PC-3 (cell line): ENCODE measurements around the gene SEMA3A. TPM values are rescaled to one million over a fixed set of nuclear protein-coding genes. Genes with fewer than 3 reads are reported as not detected.
A peak's percentile ranks its signal among the peaks of the same experiment; 100 is the strongest.

ENCODE experiments used
- ATAC-seq: fragments of 200-7000 bp; cut with Tn5 transposase; 2 replicates; pipeline ENCODE4 v1.9.1; 2020; ENCODE audit warnings: mild to moderate bottlenecking, moderate library complexity
- BruUV-seq: library from RNA; stranded (reverse); fragments of 400-500 nt; replicated peaks from 2 replicates; lab custom pipeline; 2021; lab: Mats Ljungman, UMichigan
- CTCF ChIA-PET: fragments of 300-600 bp; sonication (Branson Sonifier 250); formaldehyde crosslinking; loops from one replicate; lab custom pipeline; 2022; ENCODE audit warnings: antibody characterized with exemption; lab: Charles Lee
- POLR2A ChIA-PET: fragments of 300-600 bp; sonication (Branson Sonifier 250); formaldehyde crosslinking; loops from one replicate; lab custom pipeline; 2022; ENCODE audit warnings: antibody characterized with exemption; ENCODE audit not compliant: unreplicated experiment; lab: Charles Lee
- DNase-seq: peaks from one replicate; pipeline ENCODE4 v3.0.0-alpha.2; 2015
- H2AFZ ChIP-seq: fragments of 300-600 bp; sonication (generic); 2 replicates; pipeline ENCODE4 v1.6.0; 2016; ENCODE audit warnings: antibody characterized with exemption, low read length
- H3F3A ChIP-seq: fragments of 300-600 bp; sonication (generic); one replicate; pipeline ENCODE4 v1.6.0; 2017; ENCODE audit warnings: antibody characterized with exemption, low read length, control low read depth, mild to moderate bottlenecking; ENCODE audit not compliant: unreplicated experiment
- H3K27ac ChIP-seq: fragments of 300-600 bp; sonication (generic); 2 replicates; pipeline ENCODE4 v1.5.1; 2016; ENCODE audit warnings: mild to moderate bottlenecking, low read length
- H3K27me3 ChIP-seq: fragments of 300-600 bp; sonication (generic); 2 replicates; pipeline ENCODE4 v1.6.1; 2016; ENCODE audit warnings: low read length, mixed read lengths
- H3K36me3 ChIP-seq: fragments of 300-600 bp; sonication (generic); 2 replicates; pipeline ENCODE4 v1.6.1; 2016; ENCODE audit warnings: low read depth, mixed run types, low read length, mixed read lengths
- H3K4me1 ChIP-seq: fragments of 300-600 bp; sonication (generic); 2 replicates; pipeline ENCODE4 v1.5.1; 2016; ENCODE audit warnings: low read length; ENCODE audit not compliant: insufficient read depth
- H3K4me2 ChIP-seq: fragments of 300-600 bp; sonication (generic); 2 replicates; pipeline ENCODE4 v1.6.0; 2016; ENCODE audit warnings: low read length
- H3K4me3 ChIP-seq: fragments of 300-600 bp; sonication (generic); 2 replicates; pipeline ENCODE4 v1.5.1; 2016; ENCODE audit warnings: mild to moderate bottlenecking, low read length, mixed read lengths
- H3K79me2 ChIP-seq: fragments of 300-600 bp; sonication (generic); 2 replicates; pipeline ENCODE4 v1.6.1; 2017; ENCODE audit warnings: low read length, mixed read lengths
- H3K9ac ChIP-seq: fragments of 300-600 bp; sonication (generic); 2 replicates; pipeline ENCODE4 v1.6.0; 2016; ENCODE audit warnings: mild to moderate bottlenecking, low read length
- H3K9me2 ChIP-seq: fragments of 300-600 bp; sonication (generic); replicated peaks from 2 replicates; pipeline ENCODE4 v1.6.1; 2016; ENCODE audit warnings: mixed run types, low read length, mixed read lengths
- H3K9me3 ChIP-seq: fragments of 300-600 bp; sonication (generic); 2 replicates; pipeline ENCODE4 v1.6.1; 2016; ENCODE audit warnings: low read length, mixed read lengths
- H4K20me1 ChIP-seq: fragments of 300-600 bp; sonication (generic); 2 replicates; pipeline ENCODE4 v1.6.1; 2016; ENCODE audit warnings: low read length, mixed read lengths
- EZH2 ChIP-seq: fragments of 300-600 bp; sonication (generic); IDR thresholded peaks from one replicate; pipeline ENCODE4 v1.6.1; 2017; ENCODE audit warnings: antibody characterized with exemption, mild to moderate bottlenecking, low read length; ENCODE audit not compliant: unreplicated experiment
- EZH2phosphoT487 ChIP-seq: fragments of 300-600 bp; sonication (generic); IDR thresholded peaks from 2 replicates; pipeline ENCODE4 v1.6.1; 2018; ENCODE audit warnings: mild to moderate bottlenecking, antibody characterized with exemption, low read length, borderline replicate concordance
- intact Hi-C: fragments of 100-400 bp; cut with micrococcal nuclease; formaldehyde crosslinking; loops from 2 replicates; pipeline ENCODE4 v1.9.0; 2023
- total RNA-seq: library from RNA; depleted of rRNA; stranded (reverse); fragments of >200 nt; gene quantifications from 2 replicates; pipeline ENCODE4 v1.2.3, GENCODE V29; 2014
- TF ChIP-seq, protein P1 (sequence below): fragments of 300-600 bp; sonication (generic); conservative IDR thresholded peaks from 2 replicates; pipeline ENCODE4 v1.5.1; 2017; ENCODE audit warnings: antibody characterized with exemption, low read depth, mild to moderate bottlenecking, low read length

SEMA3A gene
- total RNA-seq, 1 experiment from 2014 or later, result 16.9 TPM

DNA sequence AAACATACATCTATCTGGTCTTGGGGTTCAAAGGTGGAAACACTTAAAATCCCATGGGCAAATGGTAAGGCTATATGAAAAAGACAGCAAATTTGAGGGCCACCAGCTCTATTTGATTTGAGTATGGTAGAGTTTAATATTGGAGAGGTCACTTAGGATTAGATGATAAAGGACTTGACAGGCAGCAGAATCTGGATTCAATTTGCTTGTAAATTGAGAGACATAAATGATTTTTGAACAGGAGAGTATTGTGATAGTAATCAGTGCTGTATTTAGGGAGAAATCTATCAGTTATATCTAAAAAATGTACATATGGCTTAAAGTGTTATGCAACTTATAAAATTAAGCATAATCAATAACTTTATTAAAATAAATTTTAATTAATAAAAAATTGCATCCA lies 155.2 kb downstream of the SEMA3A start:
- BruUV-seq, result no TSS peak
- TF ChIP-seq EZH2 (no peak), EZH2phosphoT487 (no peak)
- TF ChIP-seq, protein P1, sequence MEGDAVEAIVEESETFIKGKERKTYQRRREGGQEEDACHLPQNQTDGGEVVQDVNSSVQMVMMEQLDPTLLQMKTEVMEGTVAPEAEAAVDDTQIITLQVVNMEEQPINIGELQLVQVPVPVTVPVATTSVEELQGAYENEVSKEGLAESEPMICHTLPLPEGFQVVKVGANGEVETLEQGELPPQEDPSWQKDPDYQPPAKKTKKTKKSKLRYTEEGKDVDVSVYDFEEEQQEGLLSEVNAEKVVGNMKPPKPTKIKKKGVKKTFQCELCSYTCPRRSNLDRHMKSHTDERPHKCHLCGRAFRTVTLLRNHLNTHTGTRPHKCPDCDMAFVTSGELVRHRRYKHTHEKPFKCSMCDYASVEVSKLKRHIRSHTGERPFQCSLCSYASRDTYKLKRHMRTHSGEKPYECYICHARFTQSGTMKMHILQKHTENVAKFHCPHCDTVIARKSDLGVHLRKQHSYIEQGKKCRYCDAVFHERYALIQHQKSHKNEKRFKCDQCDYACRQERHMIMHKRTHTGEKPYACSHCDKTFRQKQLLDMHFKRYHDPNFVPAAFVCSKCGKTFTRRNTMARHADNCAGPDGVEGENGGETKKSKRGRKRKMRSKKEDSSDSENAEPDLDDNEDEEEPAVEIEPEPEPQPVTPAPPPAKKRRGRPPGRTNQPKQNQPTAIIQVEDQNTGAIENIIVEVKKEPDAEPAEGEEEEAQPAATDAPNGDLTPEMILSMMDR, result no peak
- H4K20me1 ChIP-seq, result no peaks in the 10 kb centered on the region
- H3K4me3 ChIP-seq, result no peak overlapping the region
- H3K9me2 ChIP-seq, result no peaks in the 10 kb centered on the region
- no peak for DNase-seq
- H3K9me3 ChIP-seq, result no peaks in the 10 kb centered on the region
- no peaks in the 10 kb centered on the region for H3K27me3 ChIP-seq
- CTCF ChIA-PET, result no interaction called here
- peaks cover 7% of the 10 kb centered on the region for H3F3A ChIP-seq
- H3K27ac ChIP-seq, result no peak overlapping the region
- H3K9ac ChIP-seq, result no peak overlapping the region
- intact Hi-C loops, result no loop called here
- ATAC-seq, result no peak
- no peaks in the 10 kb centered on the region for H3K36me3 ChIP-seq
- no peaks in the 10 kb centered on the region for H3K79me2 ChIP-seq
- H2AFZ ChIP-seq, result no peak overlapping the region
- POLR2A ChIA-PET, result no interaction called here
- no peak overlapping the region for H3K4me2 ChIP-seq
- H3K4me1 ChIP-seq, result peaks cover 30% of the 10 kb centered on the region

- no peaks in the 10 kb centered on the region for H3K9me3 ChIP-seq
- no peak for ATAC-seq
- CTCF ChIA-PET, result no interaction called here
- no peak for DNase-seq
- BruUV-seq, result no TSS peak
- no peak overlapping the region for H3K9ac ChIP-seq
- H3K4me2 ChIP-seq, result no peak overlapping the region
- peaks cover 30% of the 10 kb centered on the region for H3K4me1 ChIP-seq
- POLR2A ChIA-PET, result no interaction called here
- no peaks in the 10 kb centered on the region for H4K20me1 ChIP-seq
- H3K27ac ChIP-seq, result no peak overlapping the region
- no peaks in the 10 kb centered on the region for H3K9me2 ChIP-seq
- no peaks in the 10 kb centered on the region for H3K79me2 ChIP-seq
- H3F3A ChIP-seq, result no peaks in the 10 kb centered on the region
- TF ChIP-seq, protein P1, result no peak
- TF ChIP-seq EZH2, result no peak
- TF ChIP-seq EZH2phosphoT487, result no peak
- H3K27me3 ChIP-seq, result no peaks in the 10 kb centered on the region
- no peak overlapping the region for H2AFZ ChIP-seq
- no peak overlapping the region for H3K4me3 ChIP-seq
- no peaks in the 10 kb centered on the region for H3K36me3 ChIP-seq
- intact Hi-C loops, result no loop called here
Observed at GRCh38 chr7:84027678-84028077, 166.9 kb downstream of the SEMA3A start.

- Histone ChIP-seq H2AFZ (no peak overlapping the region), H3K9me3 (no peaks in the 10 kb centered on the region), H3K79me2 (no peaks in the 10 kb centered on the region), H3K9me2 (no peaks in the 10 kb centered on the region), H3K36me3 (no peaks in the 10 kb centered on the region), H4K20me1 (no peaks in the 10 kb centered on the region), H3K27ac (peak overlapping the region; percentile 91), H3K9ac (peak overlapping the region; percentile 29), H3K4me3 (no peak overlapping the region), H3K27me3 (no peaks in the 10 kb centered on the region), H3K4me2 (peak overlapping the region; percentile 33), H3K4me1 (peaks cover 50% of the 10 kb centered on the region), H3F3A (no peaks in the 10 kb centered on the region)
- POLR2A ChIA-PET, result interaction anchor here (0.6 to 0.7 kb wide), 2 partner anchors 35 to 169 kb away, joined by 3 to 13 read pairs; partner anchors contain the start of gene SEMA3A
- TF ChIP-seq EZH2phosphoT487, result no peak
- TF ChIP-seq EZH2, result no peak
- TF ChIP-seq, protein P1, result no peak
- CTCF ChIA-PET, result no interaction called here
- DNase-seq, result peak; percentile 88
- BruUV-seq, result no TSS peak
- intact Hi-C loops, result no loop called here
- peak; percentile 55 for ATAC-seq
Observed at GRCh38 chr7:84025332-84025927, 169.2 kb downstream of the SEMA3A start.
